ENCODE data around the gene RIMKLB.
"Not testable (repeated sequence)": the region's sequence is repeated elsewhere in the genome, so short reads cannot be mapped to it uniquely, and the experiment has no call there.

The RIMKLB gene

DNA sequence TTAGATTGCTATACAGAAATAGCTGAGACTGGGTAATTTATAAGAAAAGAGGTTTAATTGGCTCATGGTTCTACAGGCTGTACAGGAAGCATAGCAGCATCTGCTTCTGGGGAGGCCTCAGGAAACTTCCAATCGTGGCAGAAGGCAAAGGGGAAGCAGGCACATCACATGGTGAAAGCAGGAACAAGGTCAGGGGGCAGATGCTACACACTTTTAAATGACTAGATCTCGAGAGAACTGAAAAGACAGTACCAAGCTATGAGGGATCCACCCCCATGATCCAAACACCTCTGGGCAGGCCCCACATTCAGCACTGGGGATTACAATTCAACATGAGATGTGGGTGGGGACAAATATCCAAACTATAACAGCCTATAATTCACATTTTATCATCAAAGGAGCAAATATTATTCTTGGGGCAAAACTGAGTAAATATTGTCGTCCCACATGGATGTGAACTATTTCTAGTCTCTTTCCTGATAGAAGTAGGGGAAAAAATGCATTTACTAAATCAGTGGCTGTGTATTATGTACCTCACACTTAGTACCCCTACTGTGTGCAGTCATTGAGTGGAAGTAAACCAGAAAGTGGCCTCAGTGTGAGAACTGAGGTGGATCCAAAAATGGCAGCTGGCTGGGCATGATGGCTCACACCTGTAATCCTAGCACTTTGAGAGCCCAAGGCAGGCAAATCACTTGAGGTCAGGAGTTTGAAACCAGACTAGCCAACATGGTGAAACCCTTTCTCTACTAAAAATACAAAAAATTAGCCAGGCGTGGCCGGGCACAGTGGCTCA, 99.2 kb downstream of the RIMKLB start:
- no peak for DNase-seq

DNA sequence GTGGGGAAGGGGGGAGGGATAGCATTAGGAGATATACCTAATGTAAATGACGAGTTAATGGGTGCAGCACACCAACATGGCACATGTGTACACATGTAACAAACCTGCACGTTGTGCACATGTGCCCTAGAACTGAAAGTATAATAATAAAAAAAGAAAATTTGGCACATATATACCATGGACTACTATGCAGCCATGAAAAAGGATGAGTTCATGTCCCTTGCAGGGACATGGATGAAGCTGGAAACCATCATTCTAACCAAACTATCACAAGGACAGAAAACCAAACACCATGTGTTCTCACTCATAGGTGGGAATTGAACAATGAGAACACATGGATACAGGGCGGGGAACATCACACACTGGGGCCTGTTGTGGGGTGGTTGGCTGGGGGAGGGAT, 103.4 kb downstream of the RIMKLB start:
- H3K27me3 ChIP-seq (replicated peaks); H3K4me3 ChIP-seq (ENCODE audit: low read depth, low read length); in situ Hi-C loops (cut with HindIII; ENCODE audit: low pct_ligation_motif_present, low sequenced_read_pairs); DNase-seq; H3K27ac ChIP-seq; H3K36me3 ChIP-seq (replicated peaks): not testable (repeated sequence)

More for the DNA sequence above, 99.2 kb downstream of the RIMKLB start:
- no peak overlapping the region for H3K27ac ChIP-seq
- in situ Hi-C loops (cut with HindIII; ENCODE audit: low pct_ligation_motif_present, low sequenced_read_pairs), result no loop called here
- no peaks in the 10 kb centered on the region for H3K36me3 ChIP-seq (replicated peaks)
- H3K4me3 ChIP-seq (ENCODE audit: low read depth, low read length), result no peak overlapping the region
- TF ChIP-seq, protein P1, sequence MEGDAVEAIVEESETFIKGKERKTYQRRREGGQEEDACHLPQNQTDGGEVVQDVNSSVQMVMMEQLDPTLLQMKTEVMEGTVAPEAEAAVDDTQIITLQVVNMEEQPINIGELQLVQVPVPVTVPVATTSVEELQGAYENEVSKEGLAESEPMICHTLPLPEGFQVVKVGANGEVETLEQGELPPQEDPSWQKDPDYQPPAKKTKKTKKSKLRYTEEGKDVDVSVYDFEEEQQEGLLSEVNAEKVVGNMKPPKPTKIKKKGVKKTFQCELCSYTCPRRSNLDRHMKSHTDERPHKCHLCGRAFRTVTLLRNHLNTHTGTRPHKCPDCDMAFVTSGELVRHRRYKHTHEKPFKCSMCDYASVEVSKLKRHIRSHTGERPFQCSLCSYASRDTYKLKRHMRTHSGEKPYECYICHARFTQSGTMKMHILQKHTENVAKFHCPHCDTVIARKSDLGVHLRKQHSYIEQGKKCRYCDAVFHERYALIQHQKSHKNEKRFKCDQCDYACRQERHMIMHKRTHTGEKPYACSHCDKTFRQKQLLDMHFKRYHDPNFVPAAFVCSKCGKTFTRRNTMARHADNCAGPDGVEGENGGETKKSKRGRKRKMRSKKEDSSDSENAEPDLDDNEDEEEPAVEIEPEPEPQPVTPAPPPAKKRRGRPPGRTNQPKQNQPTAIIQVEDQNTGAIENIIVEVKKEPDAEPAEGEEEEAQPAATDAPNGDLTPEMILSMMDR (IDR thresholded peaks at IDR 0.05; ENCODE audit: low read depth, low read length, missing control alignments), result no peak
- no peaks in the 10 kb centered on the region for H3K27me3 ChIP-seq (replicated peaks)

DNA sequence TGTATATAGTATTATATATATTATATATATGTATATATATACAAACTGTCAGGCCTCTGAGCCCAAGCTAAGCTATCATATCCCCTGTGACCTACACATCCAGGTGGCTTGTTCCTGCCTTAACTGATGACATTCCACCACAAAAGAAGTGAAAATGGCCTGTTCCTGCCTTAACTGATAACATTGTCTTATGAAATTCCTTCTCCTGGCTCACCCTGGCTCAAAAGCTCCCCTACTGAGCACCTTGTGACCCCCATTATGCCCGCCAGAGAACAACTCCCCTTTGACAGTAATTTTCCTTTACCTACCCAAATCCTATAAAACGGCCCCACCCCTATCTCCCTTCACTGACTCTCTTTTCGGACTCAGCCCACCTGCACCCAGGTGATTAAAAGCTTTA, 107.0 kb downstream of the RIMKLB start:
- in situ Hi-C loops (cut with HindIII; ENCODE audit: low pct_ligation_motif_present, low sequenced_read_pairs); H3K4me3 ChIP-seq (ENCODE audit: low read depth, low read length); H3K27ac ChIP-seq; H3K36me3 ChIP-seq (replicated peaks); DNase-seq; H3K27me3 ChIP-seq (replicated peaks): not testable (repeated sequence)

DNA sequence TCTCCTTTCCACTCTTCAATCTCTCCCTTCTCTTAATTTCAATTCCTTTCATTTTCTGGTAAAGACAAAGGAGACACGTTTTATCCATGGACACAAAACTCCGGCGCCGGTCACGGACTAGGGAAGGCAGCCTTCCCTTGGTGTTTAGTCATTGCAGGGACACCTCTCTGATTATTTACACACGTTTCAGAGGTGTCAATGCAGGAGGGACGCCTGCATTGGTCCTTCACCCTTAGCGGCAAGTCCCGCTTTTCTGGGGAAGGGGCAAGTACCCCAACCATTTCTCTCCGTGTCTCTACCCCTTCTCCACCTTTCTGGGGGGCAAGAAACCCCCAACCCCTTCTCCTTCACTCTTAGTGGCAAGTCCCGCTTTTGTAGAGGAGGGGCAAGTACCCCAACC, 107.7 kb downstream of the RIMKLB start:
- DNase-seq; H3K27ac ChIP-seq; H3K27me3 ChIP-seq (replicated peaks); H3K36me3 ChIP-seq (replicated peaks); in situ Hi-C loops (cut with HindIII; ENCODE audit: low pct_ligation_motif_present, low sequenced_read_pairs); H3K4me3 ChIP-seq (ENCODE audit: low read depth, low read length): not testable (repeated sequence)

DNA sequence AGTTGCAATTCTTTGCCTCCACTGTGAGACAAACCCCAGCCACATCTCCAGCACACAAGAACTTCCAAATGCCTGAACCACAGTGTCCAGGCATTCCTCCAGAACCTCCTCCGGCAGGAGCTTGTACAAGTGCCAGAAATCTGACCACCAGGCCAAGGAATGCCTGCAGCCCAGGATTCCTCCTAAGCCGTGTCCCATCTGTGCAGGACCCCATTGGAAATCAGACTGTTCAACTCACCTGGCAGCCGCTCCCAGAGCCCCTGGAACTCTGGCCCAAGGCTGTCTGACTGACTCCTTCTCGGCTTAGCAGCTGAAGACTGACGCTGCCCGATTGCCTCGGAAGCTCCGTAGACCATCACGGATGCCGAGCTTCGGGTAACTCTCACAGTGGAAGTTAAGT, 109.3 kb downstream of the RIMKLB start:
- DNase-seq; H3K36me3 ChIP-seq (replicated peaks); H3K27me3 ChIP-seq (replicated peaks); H3K27ac ChIP-seq; H3K4me3 ChIP-seq (ENCODE audit: low read depth, low read length); in situ Hi-C loops (cut with HindIII; ENCODE audit: low pct_ligation_motif_present, low sequenced_read_pairs): not testable (repeated sequence)

DNA sequence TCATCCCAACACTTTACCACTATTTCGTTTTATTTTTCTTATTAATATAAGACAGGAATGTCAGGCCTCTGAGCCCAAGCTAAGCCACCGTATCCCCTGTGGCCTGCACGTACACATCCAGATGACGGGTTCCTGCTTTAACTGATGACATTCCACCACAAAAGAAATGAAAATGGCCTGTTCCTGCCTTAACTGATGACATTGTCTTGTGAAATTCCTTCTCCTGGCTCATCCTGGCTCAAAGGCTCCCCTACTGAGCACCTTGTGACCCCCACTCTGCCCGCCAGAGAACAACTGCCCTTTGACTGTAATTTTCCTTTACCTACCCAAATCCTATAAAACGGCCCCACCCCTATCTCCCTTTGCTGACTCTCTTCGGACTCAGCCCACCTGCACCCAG, 112.3 kb downstream of the RIMKLB start:
- H3K27ac ChIP-seq; H3K36me3 ChIP-seq (replicated peaks); H3K4me3 ChIP-seq (ENCODE audit: low read depth, low read length); H3K27me3 ChIP-seq (replicated peaks); in situ Hi-C loops (cut with HindIII; ENCODE audit: low pct_ligation_motif_present, low sequenced_read_pairs); DNase-seq: not testable (repeated sequence)

DNA sequence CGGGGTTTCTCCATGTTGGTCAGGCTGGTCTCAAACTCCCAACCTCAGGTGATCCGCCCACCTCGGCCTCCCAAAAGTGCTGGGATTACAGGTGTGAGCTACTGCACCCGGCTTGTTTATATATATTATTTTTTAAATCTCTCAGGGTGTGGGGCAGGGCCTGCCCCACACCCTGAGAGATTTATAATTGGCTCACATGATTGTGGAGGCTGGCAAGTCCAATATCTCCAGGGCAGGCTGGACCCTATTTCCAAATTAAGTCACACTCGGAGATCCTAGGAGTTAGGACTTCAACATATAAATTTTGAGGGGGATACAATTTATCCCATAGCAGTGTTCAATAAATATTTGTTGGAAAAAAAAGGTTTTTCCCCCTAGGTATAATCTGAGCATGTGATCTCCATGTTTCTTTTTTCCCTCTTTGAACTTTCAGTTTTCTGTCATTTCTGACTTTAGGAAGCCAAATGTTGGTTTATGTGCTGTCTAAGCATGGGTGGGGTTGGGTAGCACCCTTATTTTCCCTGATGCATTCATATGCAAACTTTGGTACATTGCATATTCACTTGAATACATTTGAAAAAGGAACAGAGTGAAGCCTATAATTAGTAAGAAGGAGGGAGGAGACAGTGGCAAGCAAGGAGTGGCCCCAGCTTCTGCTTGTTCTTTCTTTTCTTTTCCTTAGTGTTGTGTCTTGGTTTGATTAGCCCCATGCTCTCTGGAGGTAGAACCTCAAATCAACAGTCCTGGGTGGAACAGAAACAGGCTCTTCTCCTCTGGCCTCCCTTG, 116.0 kb downstream of the RIMKLB start:
- TF ChIP-seq, protein P1 (IDR thresholded peaks at IDR 0.05; ENCODE audit: low read depth, low read length, missing control alignments), result no peak
- in situ Hi-C loops (cut with HindIII; ENCODE audit: low pct_ligation_motif_present, low sequenced_read_pairs), result no loop called here
- no peak overlapping the region for H3K4me3 ChIP-seq (ENCODE audit: low read depth, low read length)
- no peak overlapping the region for H3K27ac ChIP-seq
- no peak for DNase-seq
- no peaks in the 10 kb centered on the region for H3K36me3 ChIP-seq (replicated peaks)
- H3K27me3 ChIP-seq (replicated peaks), result no peaks in the 10 kb centered on the region

DNA sequence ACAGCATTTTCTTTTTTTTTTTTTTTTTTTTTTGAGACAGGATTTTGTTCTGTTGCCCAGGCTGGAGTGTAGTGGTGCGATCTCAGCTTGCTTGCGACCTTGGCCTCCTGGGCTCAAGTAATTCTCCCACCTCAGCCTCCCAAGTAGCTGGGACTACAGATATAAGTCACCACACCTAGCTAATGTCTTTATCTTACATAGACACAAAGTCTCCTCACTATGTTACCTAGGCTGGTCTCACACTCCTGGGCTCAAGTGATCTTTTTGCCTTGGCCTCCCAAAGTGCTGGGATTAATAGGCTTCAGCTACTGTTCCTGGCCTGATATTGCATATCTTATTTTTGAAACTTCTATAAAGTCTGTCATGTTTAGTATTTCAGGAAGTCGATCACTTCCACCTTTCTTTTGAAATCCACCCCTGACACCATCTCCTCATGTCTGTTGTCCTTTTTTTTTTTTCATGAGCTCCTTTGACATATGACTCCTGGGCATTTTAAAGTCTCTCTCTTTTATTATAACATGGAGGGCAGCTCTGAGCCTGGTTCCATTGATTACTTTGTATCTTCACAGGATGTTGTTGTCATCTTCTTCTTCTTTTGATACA, 118.8 kb downstream of the RIMKLB start:
- Histone ChIP-seq H3K27me3 (replicated peaks) (no peaks in the 10 kb centered on the region), H3K36me3 (replicated peaks) (no peaks in the 10 kb centered on the region), H3K4me3 (ENCODE audit: low read depth, low read length) (no peak overlapping the region), H3K27ac (no peak overlapping the region)
- in situ Hi-C loops (cut with HindIII; ENCODE audit: low pct_ligation_motif_present, low sequenced_read_pairs), result no loop called here
- TF ChIP-seq, protein P1 (IDR thresholded peaks at IDR 0.05; ENCODE audit: low read depth, low read length, missing control alignments), result no peak
- DNase-seq, result no peak

All from brain microvascular endothelial cell (primary cell).